Neutrophil (primary cell): Measurements from ENCODE around the gene AP2B1.

Experiments used
- H3K27ac ChIP-seq: fragments of 200-600 bp; sonication (generic); 2 replicates; pipeline ENCODE4 v1.5.1; 2016; ENCODE audit warnings: mild to moderate bottlenecking, moderate library complexity
- H3K27me3 ChIP-seq: fragments of 200-600 bp; sonication (generic); 2 replicates; pipeline ENCODE4 v1.6.0; 2016; ENCODE audit warnings: mild to moderate bottlenecking
- H3K36me3 ChIP-seq: fragments of 200-600 bp; sonication (generic); 2 replicates; pipeline ENCODE4 v1.5.1; 2017
- H3K4me1 ChIP-seq, 2 experiments: fragments of 200-600 bp in 1 of 2; sonication (generic) in 1 of 2; 1 replicate in 1 of 2; 2 replicates in 1 of 2; pipeline versions ENCODE4 v1.5.1 to v1.6.1; 2013 to 2016; ENCODE audit warnings: low read depth in 1 of 2, low read length in 1 of 2, mild to moderate bottlenecking in 1 of 2, moderate library complexity in 1 of 2; ENCODE audit not compliant: control insufficient read depth in 1 of 2, insufficient read depth in 1 of 2
- H3K4me3 ChIP-seq, 2 experiments: fragments of 200-600 bp in 1 of 2; sonication (generic) in 1 of 2; 1 replicate in 1 of 2; 2 replicates in 1 of 2; pipeline ENCODE4 v1.5.1; 2013 to 2016; ENCODE audit warnings: low read depth in 1 of 2, low read length in 1 of 2, mild to moderate bottlenecking in 1 of 2, moderate library complexity in 1 of 2
- H3K9me3 ChIP-seq: fragments of 200-600 bp; sonication (generic); 2 replicates; pipeline ENCODE4 v1.5.1; 2016
- CTCF ChIP-seq: fragments of 200-600 bp; sonication (generic); IDR thresholded peaks from 2 replicates; pipeline ENCODE4 v1.5.1; 2016; ENCODE audit warnings: antibody characterized with exemption

AP2B1 gene

GRCh38 chr17:35684055-35684802, 97.1 kb downstream of the AP2B1 start:
- Histone ChIP-seq H3K36me3 (peaks cover 78% of the 10 kb centered on the region), H3K27me3 (no peaks in the 10 kb centered on the region), H3K4me1 (no peaks in the 10 kb centered on the region), H3K9me3 (no peaks in the 10 kb centered on the region), H3K27ac (no peak overlapping the region), H3K4me3 (no peak overlapping the region)
- no peak for TF ChIP-seq CTCF

GRCh38 chr17:35692512-35693210, 105.5 kb downstream of the AP2B1 start:
- TF ChIP-seq CTCF: no peak
- no peaks in the 10 kb centered on the region for H3K9me3 ChIP-seq
- H3K4me1 ChIP-seq: no peaks in the 10 kb centered on the region
- H3K27me3 ChIP-seq: no peaks in the 10 kb centered on the region
- H3K27ac ChIP-seq: no peak overlapping the region
- H3K4me3 ChIP-seq: no peak overlapping the region
- peaks cover 84% of the 10 kb centered on the region for H3K36me3 ChIP-seq

GRCh38 chr17:35693662-35694061, 106.5 kb downstream of the AP2B1 start:
- Histone ChIP-seq H3K27ac (no peak overlapping the region), H3K9me3 (no peaks in the 10 kb centered on the region), H3K27me3 (no peaks in the 10 kb centered on the region), H3K4me1 (no peaks in the 10 kb centered on the region), H3K4me3 (no peak overlapping the region), H3K36me3 (peaks cover 74% of the 10 kb centered on the region)
- no peak for TF ChIP-seq CTCF

GRCh38 chr17:35694906-35695305, 107.8 kb downstream of the AP2B1 start:
- no peaks in the 10 kb centered on the region for H3K4me1 ChIP-seq
- H3K27ac ChIP-seq: no peak overlapping the region
- H3K4me3 ChIP-seq: no peak overlapping the region
- no peaks in the 10 kb centered on the region for H3K9me3 ChIP-seq
- TF ChIP-seq CTCF: no peak
- no peaks in the 10 kb centered on the region for H3K27me3 ChIP-seq
- H3K36me3 ChIP-seq: peaks cover 63% of the 10 kb centered on the region

GRCh38 chr17:35695613-35696012, 108.5 kb downstream of the AP2B1 start:
- no peak overlapping the region for H3K27ac ChIP-seq
- no peak for TF ChIP-seq CTCF

More at GRCh38 chr17:35695613-35696012, 108.5 kb downstream of the AP2B1 start:
- H3K27me3 ChIP-seq: no peaks in the 10 kb centered on the region
- H3K9me3 ChIP-seq: no peaks in the 10 kb centered on the region
- no peak overlapping the region for H3K4me3 ChIP-seq
- peaks cover 56% of the 10 kb centered on the region for H3K36me3 ChIP-seq
- no peaks in the 10 kb centered on the region for H3K4me1 ChIP-seq
